Measurements from ENCODE around the gene GALNT1. TPM values are rescaled to one million over a fixed set of nuclear protein-coding genes. Genes with fewer than 3 reads are reported as not detected.
"Not testable (repeated sequence)": the region's sequence is repeated elsewhere in the genome, so short reads cannot be mapped to it uniquely, and the experiment has no call there.

Gene GALNT1
- total RNA-seq: 101 TPM

DNA sequence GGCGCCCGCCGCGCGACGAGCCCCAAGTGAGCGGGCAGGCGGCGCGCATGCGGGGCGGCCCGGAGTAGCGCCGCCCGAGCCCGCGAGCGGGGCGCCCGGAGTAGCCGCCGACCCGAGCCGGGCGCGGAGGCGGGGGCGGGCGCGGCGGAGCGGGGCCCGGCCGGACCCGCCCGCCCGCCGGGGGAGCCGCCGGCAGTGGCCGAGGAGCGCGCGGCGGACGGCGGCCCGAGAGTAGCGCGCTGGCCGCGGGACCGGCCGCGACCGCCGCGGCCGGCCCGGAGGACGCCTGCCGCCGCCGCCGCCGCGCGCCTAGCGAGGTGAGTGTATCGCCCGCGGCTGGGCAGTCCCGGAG lies at the start of gene GALNT1:
TSS of gene GALNT1 (plus strand) at position 195 of the 352 bp plus-strand sequence. CDS start 72,923 bp downstream, outside the sequence.
- peak; percentile 40 for ATAC-seq

DNA sequence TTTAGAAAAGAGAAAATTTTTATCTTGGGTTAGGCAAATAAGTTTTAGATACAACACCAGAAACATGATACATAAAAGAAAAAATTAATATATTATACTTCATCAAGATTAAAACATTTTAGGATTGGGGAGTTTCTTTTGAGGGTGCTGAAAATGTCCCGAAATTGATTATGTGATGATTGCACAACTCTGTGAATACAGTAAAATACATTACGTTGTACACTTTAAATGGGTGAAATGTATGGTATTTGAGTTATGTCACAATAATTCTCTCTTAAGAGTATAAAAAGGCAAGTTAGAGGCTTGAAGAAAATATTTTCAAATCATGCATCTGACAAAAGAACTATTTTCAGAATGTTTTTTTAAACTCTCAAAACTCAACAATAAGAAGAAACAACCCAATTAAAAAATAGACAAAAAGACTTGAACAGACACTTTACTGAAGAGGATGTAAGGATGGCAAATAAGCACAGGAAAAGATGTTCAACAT lies 47.6 kb upstream of the GALNT1 start:
- no peak for ATAC-seq

DNA sequence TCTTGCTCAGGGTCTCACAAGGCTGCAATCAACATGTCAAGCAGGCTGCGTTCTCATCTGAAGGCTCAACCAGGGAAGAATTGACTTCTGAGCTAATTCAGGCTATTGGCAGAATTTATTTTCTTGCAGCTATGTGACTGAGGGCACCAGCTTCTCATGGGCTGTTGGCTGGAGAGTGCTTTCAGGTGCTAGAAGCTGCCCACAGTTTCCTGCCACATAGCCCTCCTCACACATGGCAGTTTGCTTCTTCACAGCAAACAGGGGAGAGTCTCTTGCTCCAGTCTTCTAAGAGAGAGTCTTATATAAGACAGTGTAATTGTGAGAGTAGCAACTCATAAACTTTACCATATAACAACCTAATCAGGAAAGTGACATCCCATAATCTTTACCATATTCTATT lies 46.2 kb upstream of the GALNT1 start:
- ATAC-seq: no peak

DNA sequence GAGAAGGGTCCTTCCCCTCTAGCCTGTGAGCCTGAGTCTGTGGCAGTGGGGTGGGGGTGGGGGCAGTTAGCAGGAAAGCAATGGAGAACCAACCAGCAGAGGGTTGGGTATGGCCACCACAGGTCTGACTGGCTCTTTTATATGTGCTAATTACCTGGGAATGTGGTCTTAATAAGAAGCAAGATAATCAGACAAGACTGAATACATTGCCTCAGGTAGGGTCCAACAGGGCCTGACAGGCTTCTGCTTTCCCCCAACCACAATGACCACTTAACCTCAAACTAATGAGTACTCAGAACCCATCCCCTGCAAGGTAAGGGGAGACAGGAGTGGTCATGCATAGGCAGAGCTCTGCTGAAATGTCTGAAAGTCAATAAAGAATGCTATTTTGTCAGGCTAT lies 39.2 kb upstream of the GALNT1 start:
- no peak for ATAC-seq

DNA sequence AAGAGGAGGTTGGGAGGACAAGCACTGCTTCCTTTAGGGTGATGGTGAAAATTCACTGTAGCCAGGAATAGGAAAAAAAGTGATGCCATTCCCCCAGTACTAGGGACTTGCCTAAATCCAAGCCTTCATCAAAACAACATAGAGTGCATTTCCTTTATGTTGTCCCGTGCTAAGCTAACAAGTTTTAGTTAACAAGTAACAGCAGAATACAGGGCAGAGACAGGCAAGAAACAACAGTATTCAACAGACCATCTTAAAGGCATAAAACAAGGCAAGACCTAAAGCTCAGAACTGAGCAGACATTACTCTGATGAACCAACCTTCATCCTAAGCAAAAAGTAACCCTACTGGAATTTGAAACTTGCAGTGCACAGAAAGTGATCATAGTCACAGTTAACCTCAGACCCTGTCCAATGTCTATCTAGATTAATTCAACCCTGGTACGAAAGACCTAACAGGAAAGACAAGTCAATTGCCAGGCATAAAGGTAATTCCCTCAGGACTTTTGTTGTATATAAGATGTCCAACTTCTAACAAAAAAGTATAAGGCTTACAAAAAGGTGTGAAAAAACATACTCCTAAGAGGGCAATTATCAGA lies 34.4 kb upstream of the GALNT1 start:
- ATAC-seq: no peak

DNA sequence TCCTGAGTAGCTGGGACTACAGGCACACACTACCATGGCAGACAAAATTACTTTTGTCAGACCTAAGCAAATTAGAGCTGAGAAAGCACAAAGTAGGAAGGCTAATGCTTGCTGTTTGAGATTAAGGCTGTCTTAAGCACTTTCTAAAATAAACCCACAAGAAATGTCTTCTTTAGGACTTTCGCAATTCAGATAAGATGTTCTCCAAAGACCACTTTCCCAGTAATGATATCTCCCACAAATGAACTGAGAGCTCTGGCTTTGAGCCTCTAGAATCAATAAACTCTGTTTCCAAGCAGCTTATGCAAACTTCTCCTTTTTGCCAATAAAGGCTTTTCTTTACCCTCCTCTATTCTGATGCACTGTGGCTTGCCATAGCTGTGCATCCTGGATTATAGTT lies 32.0 kb upstream of the GALNT1 start:
- no peak for ATAC-seq

DNA sequence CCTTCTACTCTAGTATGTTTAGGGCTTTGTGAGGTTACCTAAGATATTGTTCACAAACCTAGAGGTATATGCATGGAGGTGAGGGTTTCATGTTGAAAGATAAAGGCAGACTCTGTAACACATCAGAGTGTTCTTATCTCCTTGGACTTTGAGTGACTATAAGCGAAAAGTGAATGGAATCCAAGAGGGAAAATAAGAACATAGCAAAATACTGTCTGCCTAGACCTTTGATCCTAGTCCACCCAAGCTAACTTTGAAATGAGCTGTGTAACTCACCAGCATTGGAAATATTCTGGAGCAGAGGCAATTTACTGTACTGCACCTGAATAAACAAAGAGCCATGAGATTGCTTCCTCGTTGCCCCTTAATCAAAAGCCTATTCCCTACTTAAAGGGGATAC lies 28.2 kb upstream of the GALNT1 start:
- no peak for ATAC-seq

DNA sequence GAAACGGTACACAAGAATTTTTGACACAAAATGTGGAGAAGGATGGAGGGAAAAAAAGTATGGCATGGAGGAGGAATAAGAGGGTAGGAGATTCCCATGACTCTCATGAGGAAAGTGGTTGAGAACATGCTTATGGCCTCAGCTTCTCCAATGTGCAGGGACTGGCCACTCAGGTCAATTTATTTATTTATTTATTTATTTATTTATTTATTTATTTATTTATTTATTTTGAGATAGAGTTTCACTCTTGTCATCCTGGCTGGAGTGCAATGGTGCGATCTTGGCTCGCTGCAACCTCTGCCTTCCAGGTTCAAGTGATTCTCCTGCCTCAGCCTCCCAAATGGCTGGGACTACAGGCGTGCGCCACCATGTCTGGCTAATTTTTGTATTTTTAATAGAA lies 26.0 kb upstream of the GALNT1 start:
- not testable (repeated sequence) for ATAC-seq

DNA sequence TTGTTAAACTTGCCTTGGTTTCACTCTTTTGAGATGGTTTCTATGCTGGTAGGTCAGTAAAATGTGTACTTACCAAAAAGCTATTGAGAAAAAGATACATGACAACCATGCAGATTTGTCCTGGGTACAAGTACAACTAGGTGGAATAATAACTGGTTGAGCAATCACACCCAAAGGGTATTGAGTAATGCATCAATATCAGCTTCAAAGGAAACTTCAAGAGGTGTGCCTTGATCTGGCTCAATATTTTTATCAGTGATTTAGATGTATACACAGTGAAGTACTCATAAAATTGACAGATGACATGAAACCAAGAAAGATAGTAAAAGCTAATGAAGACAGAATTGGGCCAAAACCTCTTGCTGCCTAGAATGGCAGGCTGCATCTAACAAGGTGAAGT lies 21.7 kb upstream of the GALNT1 start:
- no peak for ATAC-seq

DNA sequence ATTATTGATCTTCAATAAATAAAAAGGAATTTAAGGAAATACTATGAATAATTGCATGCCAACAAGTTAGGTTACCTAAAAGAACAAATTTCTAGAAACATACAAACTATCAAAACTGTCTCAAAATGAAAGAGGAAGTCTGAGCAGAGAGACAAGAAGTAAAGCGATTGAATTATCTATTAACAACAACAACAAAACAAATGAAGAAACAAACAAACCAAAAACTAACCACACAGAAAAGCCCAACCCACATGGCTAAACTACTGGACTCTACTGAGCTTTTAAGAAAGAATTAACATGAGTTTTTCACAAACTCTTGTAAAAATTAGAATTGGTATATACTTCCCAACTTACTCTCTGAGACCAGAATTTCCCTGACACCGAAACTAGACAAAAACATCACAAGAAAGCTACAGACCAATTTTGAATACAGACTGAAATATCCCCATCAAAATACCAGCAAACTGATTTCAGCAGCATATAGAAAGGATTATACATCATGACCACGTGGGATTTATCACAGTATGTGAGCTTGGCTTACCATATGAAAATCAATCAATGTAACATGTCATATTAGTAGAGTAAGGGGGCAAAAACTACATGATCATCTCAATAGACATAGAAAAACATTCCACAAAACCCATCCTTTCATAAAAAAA lies 16.6 kb upstream of the GALNT1 start:
- ATAC-seq: no peak

DNA sequence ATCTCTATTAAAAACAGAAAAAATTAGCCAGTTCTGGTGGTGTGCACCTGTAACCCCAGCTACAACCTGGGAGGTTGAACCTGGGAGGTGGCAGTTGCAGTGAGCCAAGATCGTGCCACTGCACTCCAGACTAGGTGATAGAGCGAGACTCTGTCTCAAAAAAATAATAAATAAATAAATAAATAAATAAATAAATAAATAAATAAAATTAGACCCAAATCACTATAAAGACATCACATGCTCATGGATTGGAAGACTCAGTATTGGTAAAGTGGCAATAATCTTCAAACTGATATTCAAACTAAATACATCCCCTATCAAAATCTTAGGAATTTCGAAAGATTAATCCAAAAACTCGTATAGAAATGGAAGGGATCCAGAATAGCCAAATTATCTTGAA lies 15.5 kb upstream of the GALNT1 start:
- ATAC-seq: no peak

DNA sequence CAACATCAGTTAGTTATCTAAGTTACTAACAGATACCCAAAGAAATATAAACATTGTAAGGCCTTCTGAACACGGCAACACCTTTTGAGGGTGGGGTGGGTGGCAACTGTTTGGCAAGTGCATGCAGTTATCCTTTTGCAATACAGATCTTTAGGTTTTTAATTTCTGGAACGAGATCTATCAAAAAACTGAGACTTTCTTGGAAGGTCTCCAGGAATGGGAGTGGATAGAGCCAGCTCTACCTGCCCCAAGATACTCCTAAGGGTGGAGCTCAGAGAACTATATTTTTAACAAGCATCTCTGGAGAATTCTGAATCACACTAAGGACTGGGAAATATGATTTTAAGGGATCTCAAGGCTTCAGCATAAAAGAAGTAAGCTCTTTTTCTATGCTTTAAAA lies 11.4 kb upstream of the GALNT1 start:
- peak; percentile 82 for ATAC-seq

DNA sequence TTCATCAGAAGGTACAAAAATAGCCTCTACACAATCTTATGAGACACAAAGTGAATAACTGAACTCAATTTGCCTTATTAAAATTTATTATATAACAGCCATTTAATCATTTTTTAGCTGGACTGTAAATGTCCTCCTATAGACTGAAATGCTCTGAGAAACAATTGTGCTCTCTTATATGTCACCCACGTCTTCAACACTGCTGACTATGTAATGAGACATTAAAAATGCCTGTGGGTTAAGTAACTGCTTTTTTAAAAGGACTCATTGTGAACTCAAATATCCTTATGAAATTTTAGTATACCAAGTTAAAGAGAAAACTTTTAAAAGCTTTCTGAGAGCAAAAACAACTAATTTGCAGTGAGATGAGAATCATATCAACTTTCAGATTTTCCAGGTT lies 10.4 kb upstream of the GALNT1 start:
- no peak for ATAC-seq

DNA sequence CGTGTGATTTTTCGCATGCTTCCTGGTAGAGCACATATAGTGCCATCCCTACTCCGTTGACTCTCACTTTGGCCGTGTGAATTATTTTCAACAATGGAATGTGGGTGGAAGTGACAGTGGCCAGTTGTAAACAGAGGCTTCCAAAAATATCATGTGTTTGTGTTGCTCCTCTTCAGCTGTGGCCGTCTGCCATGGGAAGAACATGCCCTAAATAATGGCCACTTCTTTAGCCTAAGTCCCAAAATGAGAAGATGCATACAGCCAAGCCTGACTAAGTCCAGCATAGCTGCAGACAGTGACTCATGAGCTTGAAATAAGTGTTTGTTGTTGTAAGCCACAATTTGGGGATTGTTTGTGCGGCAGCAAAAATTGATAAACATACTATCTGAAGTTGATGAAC lies 8.9 kb upstream of the GALNT1 start:
- no peak for ATAC-seq

DNA sequence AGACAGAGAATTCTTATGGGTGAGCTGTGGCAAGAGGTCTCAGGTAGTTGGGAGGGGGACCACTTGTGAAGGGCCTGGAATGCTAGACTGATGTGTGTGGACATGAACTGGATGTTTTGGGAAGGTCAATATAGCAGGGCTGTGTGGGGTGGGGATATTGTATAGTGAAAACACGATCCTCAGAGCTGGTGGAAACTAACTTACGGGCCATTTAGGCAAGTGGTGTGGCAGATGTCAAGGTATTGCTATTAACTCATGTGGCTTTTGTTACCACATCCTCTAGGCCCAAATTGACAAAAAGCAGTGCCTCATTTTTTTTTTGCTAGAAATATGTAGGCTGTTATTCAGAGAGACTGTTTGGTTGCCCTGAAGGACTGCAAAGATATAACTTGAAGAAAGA lies 8.0 kb upstream of the GALNT1 start:
- no peak for ATAC-seq

DNA sequence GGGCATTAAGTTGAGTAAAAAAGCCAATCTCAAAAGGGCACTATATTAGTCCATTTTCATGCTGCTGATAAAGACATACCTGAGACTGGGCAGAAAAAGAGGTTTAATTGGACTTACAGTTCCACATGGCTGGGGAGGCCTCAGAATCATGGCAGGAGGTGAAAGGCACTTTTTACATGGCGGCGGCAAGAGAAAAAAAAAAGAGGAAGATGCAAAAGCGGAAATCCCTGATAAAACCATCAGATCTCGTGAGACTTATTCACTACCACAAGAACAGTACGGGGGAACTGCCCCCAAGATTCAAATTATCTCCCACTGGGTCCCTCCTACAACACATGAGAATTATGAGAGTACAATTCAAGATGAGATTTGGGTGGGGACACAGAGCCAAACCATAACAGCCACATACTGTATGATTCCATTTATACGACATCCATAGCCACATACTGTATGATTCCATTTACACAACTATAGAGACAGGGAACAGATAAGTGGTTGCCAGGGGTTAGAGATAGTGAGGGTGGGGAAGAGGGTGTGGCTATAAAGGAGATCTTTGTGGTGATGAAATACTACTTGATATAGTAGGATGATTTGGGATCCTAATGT lies 5.2 kb upstream of the GALNT1 start:
- not testable (repeated sequence) for ATAC-seq

DNA sequence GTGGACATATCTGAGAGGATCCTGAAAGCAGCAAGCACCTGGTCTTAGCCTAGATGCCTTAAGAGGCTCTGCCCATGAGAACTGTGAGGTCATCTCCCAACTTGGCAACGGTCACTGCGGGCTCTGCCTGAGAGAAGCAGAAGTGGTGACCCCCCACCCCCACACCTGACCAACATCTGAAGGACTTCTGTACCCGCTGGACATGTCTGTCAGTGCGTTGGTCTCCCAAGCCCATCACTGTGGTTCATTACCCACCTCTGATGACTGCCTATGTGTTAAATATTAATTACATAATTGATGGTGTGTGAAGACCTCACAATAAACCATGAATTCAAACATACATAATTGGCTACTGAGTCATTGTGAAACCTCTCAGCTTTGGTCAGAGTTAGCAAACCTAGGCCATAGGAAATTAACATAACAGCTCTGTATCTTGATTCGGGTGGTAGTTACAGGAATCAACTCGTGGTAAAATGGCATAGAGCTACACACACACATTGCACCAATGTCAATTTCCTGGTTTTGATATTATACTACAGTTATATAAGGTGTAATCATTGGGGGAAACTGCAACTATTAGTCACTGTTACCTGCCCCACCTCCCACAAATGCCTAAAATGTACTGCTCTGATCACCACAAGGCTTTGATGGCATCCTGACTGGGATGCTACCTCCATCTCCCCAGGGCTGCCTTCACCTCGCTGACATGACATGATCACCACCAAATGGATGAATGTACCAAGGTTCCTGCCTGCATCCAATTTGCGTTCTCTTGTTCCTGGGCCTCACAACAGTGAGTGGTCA lies 4.3 kb upstream of the GALNT1 start:
- ATAC-seq: no peak

DNA sequence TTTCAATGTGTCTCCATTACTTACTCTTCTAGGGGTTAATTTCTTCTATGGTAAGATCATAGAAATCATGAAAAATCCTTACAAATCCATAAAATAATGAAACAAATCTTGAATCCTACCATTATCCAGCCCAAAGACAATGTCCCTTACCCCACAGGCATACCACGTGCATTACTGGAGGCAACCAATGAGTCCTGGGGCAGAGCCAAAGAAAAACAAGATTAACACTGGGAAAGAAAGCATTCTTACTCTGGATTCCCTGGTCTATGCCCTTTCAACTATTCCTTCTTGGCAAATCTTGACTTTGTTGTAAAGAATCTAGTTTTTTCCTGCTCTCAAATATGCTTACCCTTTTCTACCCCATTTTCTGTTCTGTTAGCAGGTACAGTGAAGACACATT lies 3.1 kb upstream of the GALNT1 start:
- ATAC-seq: no peak

DNA sequence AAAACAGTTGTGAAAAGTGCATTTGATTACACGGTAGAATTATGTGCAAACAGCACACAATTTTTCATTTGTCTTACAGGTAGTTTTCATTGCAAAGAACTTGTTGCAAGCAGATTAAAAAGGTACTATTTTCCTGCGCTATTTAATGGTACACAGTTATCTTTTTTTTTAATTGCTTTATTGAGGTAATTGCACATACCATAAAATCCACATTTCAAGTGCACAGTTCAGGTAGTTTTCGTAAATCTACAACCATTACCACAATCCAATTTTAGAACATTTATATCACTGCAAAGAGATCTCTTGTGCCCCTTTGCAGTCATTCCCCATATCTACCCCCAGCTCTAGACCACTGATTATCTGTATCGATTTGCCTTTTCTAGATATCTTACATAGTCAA lies 2.6 kb upstream of the GALNT1 start:
- no peak for ATAC-seq

DNA sequence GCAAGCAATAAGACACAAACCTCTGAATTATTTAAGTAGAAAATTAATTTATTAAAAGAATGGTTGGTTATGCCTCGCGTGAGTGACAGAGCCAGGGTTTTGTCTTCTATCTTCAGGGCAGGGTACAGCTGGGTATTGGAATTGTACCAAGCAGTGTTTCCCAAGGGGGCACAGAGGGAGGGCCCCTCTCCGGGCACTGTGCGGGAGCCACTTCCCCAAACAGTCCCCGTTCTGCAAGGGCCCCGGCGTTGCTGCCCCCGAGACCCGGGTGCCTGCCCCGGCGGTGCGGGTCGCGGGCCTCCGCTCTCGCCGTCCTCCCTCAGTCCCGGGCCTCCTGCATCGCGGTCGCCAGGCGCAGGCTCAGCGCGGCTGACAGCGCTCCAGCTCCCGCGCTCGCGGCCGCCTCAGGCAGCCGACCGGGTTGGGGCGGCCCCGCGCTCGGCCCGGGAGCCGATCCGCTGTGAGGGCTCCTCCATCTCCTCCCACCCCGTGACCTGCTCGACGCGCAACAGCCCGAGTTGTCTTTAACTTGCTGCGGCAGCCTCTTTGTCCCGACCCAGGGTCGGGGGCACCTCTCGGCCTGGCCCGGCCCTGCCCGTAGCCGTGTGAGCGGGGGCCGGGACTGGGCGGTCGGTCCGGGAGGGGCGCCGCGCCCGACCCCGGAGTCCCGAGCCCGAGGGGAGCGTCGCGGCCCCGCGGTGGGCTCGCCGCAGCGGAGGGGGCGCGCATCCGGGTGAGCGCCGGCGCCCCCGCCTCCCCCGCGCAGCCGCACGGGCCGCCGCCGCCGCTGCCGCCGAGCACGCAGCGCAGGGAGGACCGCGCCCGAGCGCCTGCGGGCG lies 620 bp upstream of the GALNT1 start:
- ATAC-seq: peak; percentile 79

DNA sequence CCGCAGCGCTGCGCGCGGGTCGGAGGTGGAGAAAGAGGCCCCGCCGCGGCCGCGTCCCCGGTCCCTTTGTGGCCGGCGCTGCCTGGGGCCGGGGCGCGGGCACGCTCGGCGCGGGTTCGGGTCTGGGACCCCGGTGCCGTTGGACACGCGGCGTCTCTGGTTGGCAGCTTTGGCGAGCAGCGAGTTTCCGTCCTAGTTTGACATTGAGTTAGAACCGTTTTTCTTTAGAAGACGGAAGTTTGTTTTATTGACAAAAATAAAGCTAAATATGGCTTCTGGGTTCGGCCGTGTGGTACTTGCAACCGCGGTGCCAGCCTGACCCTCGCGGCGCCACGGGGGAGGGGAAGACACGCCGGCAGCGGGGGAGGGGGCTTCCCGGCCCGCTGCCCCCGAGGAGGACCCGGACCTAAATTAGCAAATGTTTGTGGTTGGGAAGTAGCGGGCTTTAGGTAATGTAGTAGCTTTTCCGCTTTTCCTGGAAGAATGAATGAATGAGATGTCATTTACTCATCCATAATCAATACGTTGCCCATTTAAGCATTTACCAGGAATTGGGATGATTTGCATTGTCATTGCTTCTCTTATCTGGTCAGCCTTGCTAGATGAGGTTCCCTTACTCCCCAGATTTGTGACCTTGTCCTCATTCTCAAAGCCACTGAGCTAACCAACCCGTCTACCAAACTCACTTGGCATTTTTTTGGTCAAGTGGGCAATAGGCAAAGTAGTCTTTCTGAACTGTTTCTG lies 530 bp downstream of the GALNT1 start:
- peak; percentile 22 for ATAC-seq
